Ishikawa (cell line): ENCODE measurements around the gene KLHL28.

ENCODE experiments used
- CEBPB ChIP-seq: IDR thresholded peaks from 2 replicates; pipeline ENCODE4 v1.6.1; 2012
- EP300 ChIP-seq: IDR thresholded peaks from 2 replicates; pipeline ENCODE4 v1.6.1; 2012; ENCODE audit warnings: borderline replicate concordance
- MAX ChIP-seq: IDR thresholded peaks from 2 replicates; pipeline ENCODE4 v1.6.1; 2012
- REST ChIP-seq: IDR thresholded peaks from 2 replicates; pipeline ENCODE4 v1.6.1; 2012; ENCODE audit warnings: low read depth, mild to moderate bottlenecking
- TEAD4 ChIP-seq: IDR thresholded peaks from 2 replicates; pipeline ENCODE4 v1.6.1; 2012
- USF1 ChIP-seq: IDR thresholded peaks from 2 replicates; pipeline ENCODE4 v1.6.1; 2012

- no peak for TF ChIP-seq USF1
- no peak for TF ChIP-seq EP300
- no peak for TF ChIP-seq REST
- TF ChIP-seq TEAD4 = no peak
- TF ChIP-seq CEBPB = no peak
- TF ChIP-seq MAX = no peak
Measured at GRCh38 chr14:44989497-44990440, 28.0 kb upstream of the KLHL28 start.
